ES-I3 (cell line): ENCODE results near the gene OSBP.

Experiments used
- H3K36me3 ChIP-seq: 2 replicates; pipeline ENCODE4 v1.6.1; 2013; ENCODE audit warnings: mild to moderate bottlenecking, low read length, control low read depth, moderate library complexity; ENCODE audit not compliant: insufficient read depth
- H3K4me1 ChIP-seq: 2 replicates; pipeline ENCODE4 v1.6.1; 2013; ENCODE audit warnings: mild to moderate bottlenecking, control low read depth, low read length; ENCODE audit not compliant: insufficient read depth
- H3K9ac ChIP-seq: 2 replicates; pipeline ENCODE4 v1.6.1; 2013; ENCODE audit warnings: low read depth, mild to moderate bottlenecking, low read length, moderate library complexity
- H3K9me3 ChIP-seq: 2 replicates; pipeline ENCODE4 v1.6.1; 2013; ENCODE audit warnings: mild to moderate bottlenecking, low read length, moderate library complexity; ENCODE audit not compliant: control insufficient read depth, insufficient read depth

Gene OSBP

DNA sequence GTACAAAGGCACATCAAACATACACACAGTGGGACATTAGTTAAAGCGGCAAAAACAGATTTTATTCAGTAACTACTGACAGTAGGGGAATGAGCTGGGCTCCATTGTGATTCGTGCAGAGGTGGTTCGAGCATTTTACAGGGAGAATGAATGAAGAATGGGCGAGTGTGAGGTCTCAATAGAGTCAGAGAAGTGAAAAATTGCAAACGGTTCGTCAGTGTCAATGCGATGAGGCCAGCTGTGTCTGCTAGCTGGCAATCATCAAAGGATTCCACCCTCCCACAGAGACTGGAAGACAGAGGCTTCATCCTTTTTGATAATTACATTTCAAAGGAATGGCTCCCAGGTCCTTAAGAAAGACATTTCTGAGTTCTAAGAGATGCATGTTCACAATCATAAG lies 86.9 kb downstream of the OSBP start:
- H3K9ac ChIP-seq, result no peak overlapping the region
- no peaks in the 10 kb centered on the region for H3K9me3 ChIP-seq
- no peaks in the 10 kb centered on the region for H3K36me3 ChIP-seq
- H3K4me1 ChIP-seq, result peaks cover 15% of the 10 kb centered on the region; the same call in 1 of the 2 replicates
